ENCODE data around the gene PLXNA3.

DNA sequence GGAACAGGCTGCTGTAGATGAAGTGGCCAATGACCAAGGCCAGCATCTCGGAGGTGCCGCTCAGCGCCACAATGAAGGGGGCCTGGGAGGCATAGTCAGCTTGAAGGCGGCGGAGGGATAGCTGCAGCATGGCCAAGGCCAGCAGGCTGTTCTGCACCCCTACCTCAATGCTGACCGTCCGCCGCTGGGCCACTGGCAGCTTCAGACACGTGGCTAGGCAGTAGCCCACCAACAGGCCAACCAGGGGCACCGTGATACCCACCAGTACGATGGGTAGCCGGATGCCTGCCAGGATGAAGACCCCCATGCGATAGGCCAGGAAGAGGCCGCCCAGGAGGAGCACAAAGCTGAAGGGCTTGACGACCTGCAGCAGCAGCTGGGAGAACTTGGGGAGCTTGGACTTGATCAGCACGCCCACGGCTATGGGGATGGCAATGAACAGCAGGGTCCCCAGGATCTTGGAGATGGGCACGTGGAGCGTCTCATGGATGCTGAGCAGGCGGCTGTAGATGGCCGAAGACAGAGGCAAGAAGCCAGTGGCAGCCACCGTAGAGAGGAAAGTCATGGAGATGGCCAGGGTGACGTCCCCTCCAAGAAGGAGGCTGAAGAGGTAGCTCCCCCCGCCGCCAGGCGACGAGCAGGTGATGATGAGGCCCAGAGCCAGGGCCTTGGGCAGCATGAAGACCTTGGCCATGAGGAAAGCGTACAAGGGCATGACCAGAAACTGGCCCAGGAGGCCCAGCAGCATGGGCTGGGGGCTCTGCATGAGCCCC lies 29.6 kb downstream of the PLXNA3 start:
- TF ChIP-seq CTCF (IDR thresholded peaks at IDR 0.05) (no peak), POLR2AphosphoS5 (IDR thresholded peaks at IDR 0.05; ENCODE audit: low read depth, low read length) (no peak), TCF7L2 (IDR thresholded peaks at IDR 0.05; ENCODE audit: low read depth, low read length) (no peak), SIN3A (IDR thresholded peaks at IDR 0.05; ENCODE audit: borderline replicate concordance, insufficient read depth, low read depth, low read length) (no peak)

Measured in Panc1 (cell line).